ENCODE data around the gene ADAD2. TPM values are rescaled to one million over a fixed set of nuclear protein-coding genes. Genes with fewer than 3 reads are reported as not detected.

The ADAD2 gene
- total RNA-seq, 1 donor from 2014 or later, result 0.87 TPM

GRCh38 chr16:84182104-84182503 is 8.9 kb upstream of the ADAD2 start:
- no peak overlapping the region for H3K27ac Mint-ChIP-seq (ENCODE audit: unreplicated experiment)
- DNase-seq (ENCODE audit: low spot score), result no peak
- peaks cover 23% of the 10 kb centered on the region for H3K36me3 Mint-ChIP-seq (ENCODE audit: low read depth, unreplicated experiment)
- H3K27me3 Mint-ChIP-seq (ENCODE audit: unreplicated experiment), result peaks cover 2% of the 10 kb centered on the region
- no peaks in the 10 kb centered on the region for H3K9me3 Mint-ChIP-seq (ENCODE audit: unreplicated experiment)
- peaks cover 20% of the 10 kb centered on the region for H3K4me1 Mint-ChIP-seq (ENCODE audit: unreplicated experiment)
- H3K4me3 Mint-ChIP-seq (ENCODE audit: unreplicated experiment), result no peak overlapping the region
- TF ChIP-seq, protein P1, sequence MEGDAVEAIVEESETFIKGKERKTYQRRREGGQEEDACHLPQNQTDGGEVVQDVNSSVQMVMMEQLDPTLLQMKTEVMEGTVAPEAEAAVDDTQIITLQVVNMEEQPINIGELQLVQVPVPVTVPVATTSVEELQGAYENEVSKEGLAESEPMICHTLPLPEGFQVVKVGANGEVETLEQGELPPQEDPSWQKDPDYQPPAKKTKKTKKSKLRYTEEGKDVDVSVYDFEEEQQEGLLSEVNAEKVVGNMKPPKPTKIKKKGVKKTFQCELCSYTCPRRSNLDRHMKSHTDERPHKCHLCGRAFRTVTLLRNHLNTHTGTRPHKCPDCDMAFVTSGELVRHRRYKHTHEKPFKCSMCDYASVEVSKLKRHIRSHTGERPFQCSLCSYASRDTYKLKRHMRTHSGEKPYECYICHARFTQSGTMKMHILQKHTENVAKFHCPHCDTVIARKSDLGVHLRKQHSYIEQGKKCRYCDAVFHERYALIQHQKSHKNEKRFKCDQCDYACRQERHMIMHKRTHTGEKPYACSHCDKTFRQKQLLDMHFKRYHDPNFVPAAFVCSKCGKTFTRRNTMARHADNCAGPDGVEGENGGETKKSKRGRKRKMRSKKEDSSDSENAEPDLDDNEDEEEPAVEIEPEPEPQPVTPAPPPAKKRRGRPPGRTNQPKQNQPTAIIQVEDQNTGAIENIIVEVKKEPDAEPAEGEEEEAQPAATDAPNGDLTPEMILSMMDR (IDR thresholded peaks at IDR 0.05; ENCODE audit: unreplicated experiment), result no peak

- H3K4me1 Mint-ChIP-seq (ENCODE audit: unreplicated experiment), result peaks cover 17% of the 10 kb centered on the region
- H3K27ac Mint-ChIP-seq (ENCODE audit: unreplicated experiment), result peak overlapping the region; percentile 42
- peak overlapping the region; percentile 65 for H3K4me3 Mint-ChIP-seq (ENCODE audit: unreplicated experiment)
- no peaks in the 10 kb centered on the region for H3K27me3 Mint-ChIP-seq (ENCODE audit: unreplicated experiment)
- DNase-seq (ENCODE audit: low spot score), result no peak
- TF ChIP-seq, protein P1 (IDR thresholded peaks at IDR 0.05; ENCODE audit: unreplicated experiment), result no peak
- no peaks in the 10 kb centered on the region for H3K9me3 Mint-ChIP-seq (ENCODE audit: unreplicated experiment)
- peaks cover 18% of the 10 kb centered on the region for H3K36me3 Mint-ChIP-seq (ENCODE audit: low read depth, unreplicated experiment)
Measured at GRCh38 chr16:84182680-84183571, 8.0 kb upstream of the ADAD2 start.

GRCh38 chr16:84183572-84183875 is 7.4 kb upstream of the ADAD2 start:
- Mint-ChIP-seq H3K4me1 (ENCODE audit: unreplicated experiment) (peaks cover 17% of the 10 kb centered on the region), H3K27ac (ENCODE audit: unreplicated experiment) (no peak overlapping the region), H3K36me3 (ENCODE audit: low read depth, unreplicated experiment) (peaks cover 15% of the 10 kb centered on the region), H3K27me3 (ENCODE audit: unreplicated experiment) (no peaks in the 10 kb centered on the region), H3K9me3 (ENCODE audit: unreplicated experiment) (no peaks in the 10 kb centered on the region), H3K4me3 (ENCODE audit: unreplicated experiment) (no peak overlapping the region)
- TF ChIP-seq, protein P1 (IDR thresholded peaks at IDR 0.05; ENCODE audit: unreplicated experiment), result no peak
- no peak for DNase-seq (ENCODE audit: low spot score)

- Mint-ChIP-seq H3K27me3 (ENCODE audit: unreplicated experiment) (no peaks in the 10 kb centered on the region), H3K9me3 (ENCODE audit: unreplicated experiment) (no peaks in the 10 kb centered on the region), H3K36me3 (ENCODE audit: low read depth, unreplicated experiment) (peaks cover 15% of the 10 kb centered on the region), H3K4me1 (ENCODE audit: unreplicated experiment) (peaks cover 17% of the 10 kb centered on the region), H3K4me3 (ENCODE audit: unreplicated experiment) (peak overlapping the region; percentile 7), H3K27ac (ENCODE audit: unreplicated experiment) (peak overlapping the region; percentile 53)
- TF ChIP-seq, protein P1 (IDR thresholded peaks at IDR 0.05; ENCODE audit: unreplicated experiment), result no peak
- no peak for DNase-seq (ENCODE audit: low spot score)
Measured at GRCh38 chr16:84183911-84184591, 6.9 kb upstream of the ADAD2 start.

DNA sequence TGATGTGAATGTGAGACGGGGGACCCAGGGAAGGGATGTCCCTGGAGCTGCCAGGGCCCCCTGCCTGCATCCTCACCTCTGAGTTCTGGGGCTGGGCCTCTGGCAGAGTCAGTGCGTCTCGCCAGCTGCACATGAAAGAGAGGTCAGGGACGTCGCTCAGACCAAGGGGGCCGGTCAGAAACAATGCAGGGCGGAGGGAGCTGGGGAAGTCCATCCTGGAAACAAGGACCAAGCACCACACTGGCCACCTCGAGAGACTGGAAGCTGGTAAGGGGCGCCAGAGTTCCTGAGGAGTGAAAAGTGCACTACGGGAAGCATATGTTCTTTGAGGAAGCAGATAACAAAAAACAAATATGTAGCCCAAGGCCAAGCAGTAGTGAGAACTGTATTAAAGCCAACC is 6.2 kb upstream of the ADAD2 start:
- Mint-ChIP-seq H3K4me1 (ENCODE audit: unreplicated experiment) (peaks cover 17% of the 10 kb centered on the region), H3K4me3 (ENCODE audit: unreplicated experiment) (peak overlapping the region; percentile 66), H3K27ac (ENCODE audit: unreplicated experiment) (peak overlapping the region; percentile 53), H3K27me3 (ENCODE audit: unreplicated experiment) (no peaks in the 10 kb centered on the region), H3K36me3 (ENCODE audit: low read depth, unreplicated experiment) (peaks cover 15% of the 10 kb centered on the region), H3K9me3 (ENCODE audit: unreplicated experiment) (no peaks in the 10 kb centered on the region)
- TF ChIP-seq, protein P1 (IDR thresholded peaks at IDR 0.05; ENCODE audit: unreplicated experiment), result no peak
- DNase-seq (ENCODE audit: low spot score), result no peak
